HG03060 (cell line): Measurements from ENCODE around the gene CFAP61.

Experiments used
- ATAC-seq: cut with Tn5 transposase; IDR thresholded peaks from one replicate; pipeline ENCODE4 v1.9.1; 2021; ENCODE audit warnings: low read depth, moderate number of reproducible peaks; ENCODE audit not compliant: unreplicated experiment

Gene CFAP61

DNA sequence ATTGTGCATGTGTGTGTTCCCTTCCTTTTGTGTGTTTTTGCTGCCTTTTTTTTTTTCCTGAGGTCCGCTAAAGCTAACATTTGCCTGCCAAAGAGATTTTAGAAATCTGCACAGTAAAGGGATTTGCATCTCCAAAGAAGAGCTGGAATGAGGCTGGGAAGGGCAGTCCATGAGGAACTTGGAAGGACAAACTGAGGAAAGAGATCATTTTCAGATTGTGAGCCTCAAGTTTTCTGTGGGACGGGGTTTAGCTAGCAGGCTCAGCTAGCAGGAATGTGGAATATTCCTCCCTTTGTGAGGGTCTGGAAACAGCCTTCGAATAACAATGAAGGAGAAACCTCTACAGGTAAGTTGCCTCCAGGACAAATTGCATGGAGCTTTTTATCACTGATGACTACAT, 319.3 kb downstream of the CFAP61 start:
- ATAC-seq = no peak

DNA sequence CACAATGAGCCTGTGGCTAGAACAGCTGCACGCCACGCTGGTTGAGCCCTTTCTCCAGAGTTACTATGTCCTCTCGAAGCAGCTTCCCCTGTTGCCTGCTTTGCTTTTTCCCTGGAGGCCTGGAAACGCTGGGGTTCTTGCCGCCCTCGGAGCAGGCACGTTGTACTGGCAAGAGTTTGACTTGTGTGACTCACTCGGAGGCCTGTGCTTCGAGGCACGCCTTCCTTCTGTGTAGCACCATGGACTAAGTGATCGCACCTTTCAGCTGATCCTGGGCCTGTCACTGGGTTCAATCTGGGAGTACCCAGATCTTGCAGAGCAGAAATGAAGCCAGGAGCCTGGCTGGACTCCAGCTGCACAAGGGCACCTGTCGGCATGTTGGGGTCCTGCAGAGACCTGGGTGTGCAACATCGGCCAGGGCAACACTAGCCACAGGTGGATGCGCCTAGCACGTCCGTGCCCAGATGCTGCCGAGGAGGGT, 320.8 kb downstream of the CFAP61 start:
- ATAC-seq = no peak

DNA sequence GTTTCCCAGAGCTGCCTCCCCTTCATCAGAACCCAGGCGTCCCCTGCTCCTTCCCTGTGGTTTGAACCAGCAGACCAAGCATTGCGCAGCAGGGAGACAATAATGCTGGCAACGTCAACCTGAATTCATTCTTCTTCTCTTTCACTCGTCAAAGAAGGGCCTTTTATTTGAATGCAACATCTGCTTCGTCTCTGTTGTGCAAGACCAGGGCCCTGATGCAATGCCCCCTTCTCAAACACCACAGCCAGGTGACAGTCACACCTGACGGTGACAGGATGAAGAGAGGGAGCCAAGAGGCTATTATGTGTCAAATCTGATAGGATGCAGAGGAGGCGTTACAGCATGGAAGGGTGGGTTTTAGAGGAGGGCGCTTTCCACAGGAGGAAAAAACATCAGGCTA, 323.5 kb downstream of the CFAP61 start:
- ATAC-seq = no peak

DNA sequence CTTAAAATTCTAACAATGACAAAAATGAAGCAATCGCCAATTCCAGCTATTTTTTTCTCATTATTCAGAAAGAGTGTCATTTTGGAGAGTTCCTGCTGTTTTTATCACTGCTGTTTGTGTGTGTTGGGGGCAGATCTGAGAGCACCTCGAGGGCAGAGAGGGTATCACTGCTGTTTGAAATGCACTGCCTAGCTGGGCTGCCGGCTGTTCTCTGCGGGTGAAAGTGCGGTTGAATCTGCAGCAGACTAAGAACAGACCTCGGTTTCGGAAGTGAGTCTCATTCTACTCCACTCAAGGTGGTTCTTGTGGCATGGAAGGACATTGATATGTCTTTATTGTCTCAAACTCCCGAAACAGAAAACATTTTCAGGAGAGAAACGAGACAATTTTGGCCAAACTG, 333.9 kb downstream of the CFAP61 start:
- ATAC-seq = no peak

DNA sequence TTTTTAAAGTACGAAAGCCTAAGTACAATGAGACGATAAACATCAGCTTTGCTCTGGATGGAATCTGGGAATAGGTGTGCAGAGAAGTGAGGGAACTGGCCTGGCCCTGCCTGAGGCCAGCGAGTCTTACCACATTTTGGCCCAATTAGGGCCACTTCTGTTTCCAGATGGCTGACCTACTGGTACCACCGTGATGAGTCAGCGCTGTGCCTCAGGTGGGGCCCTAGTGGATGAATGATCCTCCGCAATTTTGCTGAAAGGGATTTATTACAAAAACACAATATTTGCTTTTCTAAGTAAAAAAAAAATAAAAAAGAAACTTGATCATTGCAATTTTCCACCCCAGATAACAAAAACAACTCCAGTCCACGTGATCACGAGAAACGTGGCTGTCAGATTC, 338.1 kb downstream of the CFAP61 start:
- ATAC-seq = no peak

DNA sequence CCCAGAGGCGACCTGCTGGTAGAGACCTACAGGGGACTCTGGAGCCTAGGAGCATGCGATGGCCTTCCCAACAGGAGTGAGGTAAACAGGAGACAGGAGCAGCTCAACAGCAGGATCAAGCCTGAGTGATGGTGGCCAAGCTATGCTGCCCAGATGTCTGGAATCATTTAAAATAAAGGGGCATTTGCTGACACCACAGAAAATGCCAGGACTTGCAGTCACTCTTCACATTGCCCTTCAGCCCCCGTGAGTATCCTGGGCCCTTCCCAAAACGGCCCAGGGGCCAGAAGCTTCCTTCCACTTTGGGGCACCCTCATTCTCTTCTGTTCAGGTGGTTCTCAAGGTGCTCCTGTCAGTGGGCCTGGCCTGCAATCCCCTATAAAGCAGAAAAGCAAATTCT, 338.8 kb downstream of the CFAP61 start:
- ATAC-seq = no peak

DNA sequence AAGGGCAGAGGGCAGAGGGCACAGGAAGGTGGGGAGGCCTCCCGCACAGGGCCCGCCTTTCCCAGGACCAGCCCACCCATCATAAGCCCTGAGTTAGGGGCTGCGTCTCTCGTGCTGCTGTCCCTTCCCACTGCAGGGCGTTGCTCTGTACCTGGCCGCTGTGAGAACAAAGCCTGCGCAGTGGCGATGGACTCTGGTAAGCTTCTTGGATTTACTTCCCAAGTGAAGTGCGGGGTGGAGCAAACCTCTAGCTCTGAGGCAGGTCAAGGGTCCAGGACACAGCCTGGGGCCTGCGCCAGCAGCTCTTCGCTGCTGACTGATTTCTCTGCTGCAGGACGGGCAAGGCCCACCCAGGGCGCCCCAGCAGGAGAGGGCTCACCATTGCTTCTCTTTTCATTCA, 339.4 kb downstream of the CFAP61 start:
- no peak for ATAC-seq

DNA sequence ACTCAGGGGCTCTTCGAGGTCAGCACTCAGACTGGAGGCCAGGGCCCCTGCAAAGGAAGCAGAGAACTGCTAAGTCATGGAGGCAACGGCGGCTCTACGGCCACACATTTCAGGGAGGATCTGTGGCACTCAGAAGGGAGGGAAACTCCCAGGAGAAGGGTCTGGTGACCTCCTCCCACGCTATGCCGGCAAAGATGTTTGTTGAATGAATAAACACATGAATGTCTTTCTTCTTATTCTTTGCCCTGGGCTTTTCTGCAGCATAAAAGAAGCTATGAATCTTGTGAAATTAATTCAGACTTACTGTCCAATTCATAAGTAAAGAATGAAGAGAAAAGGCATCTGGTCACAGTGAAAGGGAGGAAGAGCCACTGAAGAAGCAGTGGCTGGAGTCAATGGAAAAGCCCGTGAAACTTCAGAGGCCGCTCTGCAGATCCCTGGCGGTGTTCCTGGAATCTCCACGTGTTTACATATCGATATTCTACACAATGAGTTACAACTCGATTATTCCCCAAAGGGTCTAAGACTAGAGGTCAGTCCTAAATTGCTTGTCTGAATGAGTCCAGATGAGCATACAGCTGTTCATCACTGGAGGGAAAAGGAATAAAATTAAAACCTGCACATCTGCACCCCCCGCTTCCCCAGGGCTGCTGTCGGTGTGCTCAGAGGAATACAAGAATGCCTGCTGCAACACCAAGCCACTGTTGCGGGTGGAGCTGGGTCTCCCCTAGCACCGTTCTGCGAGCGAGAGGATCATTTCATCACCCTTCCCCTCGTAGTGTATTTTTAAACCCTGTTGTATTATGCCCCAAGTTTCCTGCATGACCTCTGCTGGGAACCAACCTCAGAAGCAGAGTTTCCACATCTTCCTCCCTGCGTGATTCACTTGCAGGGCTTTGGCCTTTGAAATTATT, 341.1 kb downstream of the CFAP61 start:
- no peak for ATAC-seq

DNA sequence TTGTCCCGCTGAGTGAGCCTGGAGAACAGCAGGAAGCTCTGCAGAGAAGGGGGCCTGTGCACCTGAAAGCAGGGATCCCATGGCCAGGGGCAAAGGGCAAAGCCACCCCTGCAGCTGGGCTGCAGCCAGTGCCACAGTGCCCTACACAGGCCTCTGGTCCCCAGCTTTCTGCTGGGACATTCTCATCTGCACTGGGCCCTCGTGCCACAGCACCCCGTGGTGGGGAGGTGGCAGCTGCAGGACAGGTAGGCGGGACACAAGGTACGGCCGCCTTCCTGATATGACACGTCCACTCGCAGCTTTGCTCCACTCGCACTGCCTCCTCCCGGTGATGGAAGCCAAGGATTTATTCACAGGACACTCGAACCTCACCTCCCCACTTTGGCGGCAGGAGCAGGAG, 342.8 kb downstream of the CFAP61 start:
- no peak for ATAC-seq

DNA sequence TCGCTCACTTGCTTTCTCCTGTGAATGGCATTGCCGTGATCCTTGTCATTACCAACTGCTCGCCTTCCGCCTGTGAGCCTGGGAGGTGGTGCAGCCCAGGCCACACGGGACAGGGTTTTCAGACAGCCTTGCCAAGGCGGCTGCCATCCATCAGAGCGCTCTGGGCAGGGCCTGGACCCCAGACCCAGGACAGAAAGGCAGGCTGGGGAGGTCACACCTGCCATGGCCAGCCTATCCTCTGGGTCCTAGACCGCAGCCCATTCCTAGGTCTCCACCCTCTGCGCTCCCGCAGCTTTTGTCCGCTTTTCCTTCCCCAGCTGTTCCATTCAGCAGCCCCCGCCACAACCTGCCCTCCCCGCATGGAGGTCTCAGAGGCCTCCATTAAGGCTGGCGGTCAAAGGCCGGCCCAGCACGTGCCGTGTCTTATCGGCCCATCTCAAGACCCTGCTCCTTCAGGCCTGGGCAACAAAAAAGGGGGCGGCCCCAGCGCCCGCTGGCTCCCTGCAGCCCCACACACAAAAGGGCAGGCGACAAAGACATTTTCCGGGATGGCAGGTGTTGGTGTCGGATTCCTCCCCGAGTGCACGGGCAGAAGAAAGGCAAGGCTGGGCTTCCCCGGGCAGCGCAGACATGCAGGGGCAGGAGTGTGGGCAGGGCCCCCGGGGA, 343.7 kb downstream of the CFAP61 start:
- no peak for ATAC-seq

DNA sequence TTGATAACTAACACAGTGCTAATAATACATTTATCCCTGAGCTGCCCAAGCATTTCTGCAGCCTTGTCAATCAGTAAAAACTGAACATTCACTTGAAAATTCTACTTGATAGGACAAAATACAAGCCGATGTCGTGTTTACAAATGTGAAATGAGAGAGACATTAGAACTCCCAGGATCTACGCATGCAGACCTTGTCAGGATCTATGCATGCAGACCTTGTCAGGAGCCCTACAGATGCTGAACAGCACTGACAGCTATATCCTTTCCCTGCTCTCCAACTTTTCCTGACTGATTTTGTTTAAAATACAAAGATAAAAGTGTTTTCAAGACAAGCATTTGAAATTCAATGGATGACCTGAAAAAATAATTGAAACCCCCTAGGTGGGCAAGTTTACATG, 344.5 kb downstream of the CFAP61 start:
- ATAC-seq = no peak

DNA sequence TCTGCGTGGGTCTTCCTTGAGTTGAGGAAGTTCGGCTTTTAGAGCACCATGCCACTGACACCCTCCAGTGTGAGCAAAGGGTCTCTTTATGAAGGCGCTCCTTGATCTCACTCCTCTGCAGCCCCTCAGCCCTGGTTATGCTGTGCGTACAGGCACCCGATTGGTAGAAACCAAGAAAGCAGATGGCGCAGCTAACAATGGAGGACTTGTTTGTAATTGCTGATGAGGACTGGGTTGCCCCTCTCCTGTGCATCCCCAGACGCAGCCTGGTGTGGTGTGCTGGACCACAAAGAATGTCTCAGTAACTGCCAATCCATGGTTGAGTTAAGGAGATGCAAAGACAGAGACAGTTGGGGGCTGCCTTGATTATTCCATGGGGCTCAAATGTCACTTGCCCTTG, 345.8 kb downstream of the CFAP61 start:
- no peak for ATAC-seq

DNA sequence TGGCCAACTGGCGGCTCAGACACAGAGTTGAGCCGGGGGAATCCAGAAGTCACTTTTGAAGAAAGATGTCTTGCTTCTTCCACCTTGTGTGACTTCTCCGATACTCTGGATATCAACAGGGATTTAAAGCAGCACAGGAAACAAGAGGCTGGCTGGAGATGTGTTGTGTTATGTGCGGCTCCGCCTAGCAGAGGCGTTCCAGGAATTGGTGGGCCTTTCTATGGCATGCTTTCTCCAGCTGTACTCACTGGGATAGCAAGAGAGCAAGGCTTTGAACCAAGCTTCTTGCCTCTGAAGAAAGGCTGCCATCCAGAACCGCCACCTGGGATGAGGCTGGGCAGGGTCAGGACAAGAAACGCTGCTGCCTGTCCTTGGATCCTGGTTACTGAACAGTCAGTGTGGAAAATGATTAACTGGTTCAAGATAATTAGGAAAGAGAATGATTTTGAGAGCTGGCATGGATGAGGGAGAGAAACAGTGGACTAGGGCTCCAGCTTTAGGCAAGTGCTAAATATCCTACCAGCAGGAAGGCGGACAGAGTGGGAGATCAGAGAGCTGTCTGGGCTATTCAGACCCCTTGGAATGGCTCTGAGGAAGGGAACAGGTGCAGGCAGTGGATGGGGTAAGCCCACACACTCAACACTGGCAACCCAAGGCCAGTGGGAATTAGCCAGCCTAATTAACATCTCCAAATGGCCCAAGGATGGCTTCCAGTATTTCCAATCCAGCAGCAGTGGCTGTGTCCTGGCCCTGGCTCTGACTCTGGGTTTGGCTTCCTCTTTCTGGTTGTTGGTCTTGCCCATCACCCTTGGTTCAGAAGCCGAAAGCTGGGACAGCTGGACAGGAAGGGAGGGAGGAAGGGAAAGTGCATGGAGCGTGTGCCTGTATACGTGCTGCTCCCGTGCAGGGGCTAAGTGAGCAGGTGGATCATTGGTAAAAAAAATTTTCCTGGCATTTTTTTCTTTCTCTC, 347.5 kb downstream of the CFAP61 start:
- no peak for ATAC-seq

DNA sequence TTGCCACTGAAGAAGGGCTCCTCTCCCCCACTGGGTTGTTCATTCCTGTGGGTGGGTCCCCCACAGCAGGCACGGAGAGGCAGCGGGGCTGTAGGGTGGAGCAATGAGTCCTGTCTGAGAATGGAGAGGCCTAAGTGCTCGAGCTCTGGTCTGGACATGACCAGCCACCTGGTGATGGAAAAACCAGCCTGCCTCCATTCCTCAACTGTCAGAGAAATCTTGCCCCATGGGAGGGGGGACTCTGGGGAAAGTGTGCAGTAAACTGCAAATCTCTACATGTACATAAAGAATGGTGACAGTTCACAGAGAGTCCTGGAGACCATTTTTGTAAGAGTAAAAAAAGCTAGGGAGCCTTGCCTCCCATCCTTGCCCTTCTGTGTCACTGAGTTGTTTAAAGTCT, 349.7 kb downstream of the CFAP61 start:
- no peak for ATAC-seq

DNA sequence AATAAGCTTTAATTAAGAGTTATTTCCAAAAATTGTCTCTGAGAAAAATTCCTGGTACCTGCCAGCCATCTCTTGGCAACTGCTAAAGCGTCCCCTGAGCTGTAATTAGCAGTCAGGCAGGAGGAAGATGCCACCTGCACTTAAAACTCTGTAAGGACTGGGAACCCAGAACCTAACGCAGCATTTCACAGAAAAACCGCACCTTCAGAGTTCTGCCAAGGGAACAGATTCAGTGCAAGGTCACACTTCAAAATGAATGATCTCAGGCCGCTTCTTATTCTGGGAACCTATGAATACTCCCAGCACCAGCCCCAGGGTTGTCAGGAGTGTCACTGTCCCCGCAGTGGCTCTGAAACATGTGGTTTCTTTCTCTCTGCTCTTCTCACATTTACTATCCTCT, 352.3 kb downstream of the CFAP61 start:
- ATAC-seq = no peak

DNA sequence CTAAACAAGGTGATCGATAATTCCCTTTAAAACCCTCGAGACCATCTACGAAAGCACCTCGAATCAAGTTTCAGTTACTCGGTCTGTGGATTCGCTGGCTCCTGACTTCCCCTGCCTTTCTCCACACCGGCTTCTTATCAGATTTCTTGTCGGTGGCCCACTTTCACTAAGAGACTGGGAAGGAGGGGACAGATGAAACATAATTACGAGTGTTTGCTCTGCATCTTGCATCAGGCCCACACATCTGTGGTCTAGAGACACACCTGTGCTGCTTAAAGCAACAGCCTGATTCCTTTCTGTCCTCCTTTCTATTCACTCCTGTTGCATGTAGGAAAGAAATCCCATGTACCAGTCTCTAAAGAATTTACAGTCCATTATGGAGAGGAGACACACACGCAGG, 353.3 kb downstream of the CFAP61 start:
- no peak for ATAC-seq

DNA sequence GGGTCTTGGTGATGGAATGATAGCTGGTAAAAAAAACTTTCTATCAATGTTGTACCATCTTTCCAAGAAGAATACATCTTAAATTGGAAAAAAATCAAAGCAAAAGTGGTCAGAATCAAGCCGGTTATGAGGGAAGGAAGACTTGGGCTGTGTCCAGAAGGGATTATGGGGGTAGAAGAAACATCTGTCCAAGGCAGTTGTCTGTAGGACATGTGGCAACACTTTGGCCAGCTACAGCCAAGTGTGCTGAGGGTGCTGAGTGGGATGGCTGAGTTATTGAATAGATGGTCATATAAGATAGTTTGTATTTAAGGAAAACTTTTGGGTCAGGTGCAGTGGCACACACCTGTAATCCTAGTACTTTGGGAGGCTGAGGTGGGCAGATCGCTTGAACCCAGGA, 354.0 kb downstream of the CFAP61 start:
- no peak for ATAC-seq

DNA sequence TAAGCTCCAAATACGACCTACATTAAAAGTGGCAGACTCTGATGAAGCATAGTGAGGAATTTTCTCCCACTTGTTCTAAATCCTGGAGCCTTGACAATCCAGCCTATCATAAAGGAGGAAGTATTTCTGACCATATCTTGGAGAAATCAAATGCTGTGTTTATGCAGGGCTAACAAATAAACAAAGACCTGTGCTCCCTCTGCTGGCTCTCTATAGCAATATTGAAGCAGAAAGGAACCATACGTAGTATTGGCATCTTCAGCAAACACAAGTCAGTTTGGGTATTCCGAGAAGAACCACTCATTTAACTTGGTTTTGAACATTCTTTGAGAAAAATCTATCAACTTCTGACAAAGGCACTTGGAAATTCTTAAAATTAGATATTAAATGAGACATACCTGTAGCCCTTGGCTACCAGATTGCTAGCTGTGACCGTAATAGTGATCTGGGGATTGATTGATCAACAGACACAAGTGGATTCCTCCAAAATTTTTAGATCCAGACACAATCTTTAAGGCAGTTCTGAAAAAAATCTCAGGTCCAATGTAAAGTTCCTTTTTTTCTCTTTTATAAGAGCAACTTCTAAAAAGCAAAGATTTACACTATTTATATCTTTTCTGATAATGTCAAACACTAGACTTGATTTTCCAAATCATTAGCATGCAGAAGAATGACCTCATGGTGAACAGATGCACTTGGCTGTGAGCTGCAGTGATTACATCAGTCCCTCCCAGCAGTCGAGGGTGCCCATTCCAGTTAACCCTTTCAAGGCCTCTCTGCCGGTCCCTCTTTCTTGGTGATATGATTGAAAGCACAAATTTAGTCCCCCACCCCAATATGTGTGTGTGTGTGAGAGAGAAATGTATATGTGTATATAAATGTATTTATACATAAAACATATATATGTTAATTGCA, 355.8 kb downstream of the CFAP61 start:
- no peak for ATAC-seq

DNA sequence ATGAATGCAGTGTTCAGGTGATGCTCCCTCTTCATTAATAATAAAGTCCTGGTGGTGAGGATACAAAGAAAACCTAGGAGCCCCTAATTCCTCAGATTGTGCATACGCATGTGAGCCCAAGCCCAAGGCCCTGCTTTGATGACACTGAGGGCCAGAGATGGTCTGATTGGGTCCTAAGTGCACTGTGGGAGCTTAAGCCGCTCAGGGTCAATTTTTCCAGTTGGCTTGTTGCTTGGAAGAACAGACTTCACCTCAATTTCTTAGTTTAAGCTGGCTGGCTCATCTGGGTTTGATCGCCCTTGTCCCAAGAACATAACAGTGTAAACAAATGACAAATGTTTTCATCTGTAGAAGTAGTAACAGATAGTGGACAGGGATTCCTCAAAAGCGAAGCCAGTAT, 357.0 kb downstream of the CFAP61 start:
- ATAC-seq = no peak
